Cerebellar nuclear complex (tissue), 1 donor: Measurements from ENCODE around the gene TTF1.

ENCODE experiments used
- DNase-seq, 2 experiments: peaks; one replicate each; lab custom pipeline; 2025; lab: John Stamatoyannopoulos, UW

Gene TTF1

GRCh38 chr9:132406554-132407122 lies at the start of gene TTF1:
Gene TTF1, minus strand, starts transcription at chr9:132406840. Its CDS starts 4,019 bp downstream, at chr9:132402821.
- peak in 1 of 2 experiments; percentile 55 for DNase-seq

GRCh38 chr9:132456241-132456640 lies 49.6 kb upstream of the TTF1 start:
- no peak for DNase-seq

GRCh38 chr9:132451276-132451675 lies 44.6 kb upstream of the TTF1 start:
- no peak for DNase-seq

- no peak for DNase-seq
Observed at GRCh38 chr9:132447902-132448301, 41.3 kb upstream of the TTF1 start.

GRCh38 chr9:132447346-132447745 lies 40.7 kb upstream of the TTF1 start:
- no peak for DNase-seq

- DNase-seq = no peak
Observed at GRCh38 chr9:132446887-132447286, 40.2 kb upstream of the TTF1 start.

- DNase-seq = no peak
Observed at GRCh38 chr9:132443951-132444607, 37.4 kb upstream of the TTF1 start.

- DNase-seq = no peak
Observed at GRCh38 chr9:132441404-132441803, 34.8 kb upstream of the TTF1 start.

- DNase-seq = no peak
Observed at GRCh38 chr9:132440735-132441134, 34.1 kb upstream of the TTF1 start.

GRCh38 chr9:132439153-132439552 lies 32.5 kb upstream of the TTF1 start:
- no peak for DNase-seq

- no peak for DNase-seq
Observed at GRCh38 chr9:132434881-132435280, 28.2 kb upstream of the TTF1 start.

- DNase-seq = no peak
Observed at GRCh38 chr9:132430998-132431397, 24.4 kb upstream of the TTF1 start.

GRCh38 chr9:132426639-132427414 lies 20.2 kb upstream of the TTF1 start:
- no peak for DNase-seq

GRCh38 chr9:132425675-132426062 lies 19.0 kb upstream of the TTF1 start:
- no peak for DNase-seq

GRCh38 chr9:132424857-132425674 lies 18.4 kb upstream of the TTF1 start:
- DNase-seq = no peak

- no peak for DNase-seq
Observed at GRCh38 chr9:132423503-132423902, 16.9 kb upstream of the TTF1 start.

GRCh38 chr9:132422574-132422973 lies 15.9 kb upstream of the TTF1 start:
- DNase-seq = no peak

- no peak for DNase-seq
Observed at GRCh38 chr9:132418726-132419363, 12.2 kb upstream of the TTF1 start.

- no peak for DNase-seq
Observed at GRCh38 chr9:132415181-132415580, 8.5 kb upstream of the TTF1 start.

- DNase-seq = no peak
Observed at GRCh38 chr9:132414731-132415130, 8.1 kb upstream of the TTF1 start.

- no peak for DNase-seq
Observed at GRCh38 chr9:132413926-132414325, 7.3 kb upstream of the TTF1 start.

- no peak for DNase-seq
Observed at GRCh38 chr9:132412089-132412488, 5.4 kb upstream of the TTF1 start.
